ENCODE results near the gene ZNF800. TPM values are rescaled to one million over a fixed set of nuclear protein-coding genes. Genes with fewer than 3 reads are reported as not detected.

Gene ZNF800
- total RNA-seq, 4 donors from 2014 or later: 33.8 to 37.3 (median 35.1) TPM

DNA sequence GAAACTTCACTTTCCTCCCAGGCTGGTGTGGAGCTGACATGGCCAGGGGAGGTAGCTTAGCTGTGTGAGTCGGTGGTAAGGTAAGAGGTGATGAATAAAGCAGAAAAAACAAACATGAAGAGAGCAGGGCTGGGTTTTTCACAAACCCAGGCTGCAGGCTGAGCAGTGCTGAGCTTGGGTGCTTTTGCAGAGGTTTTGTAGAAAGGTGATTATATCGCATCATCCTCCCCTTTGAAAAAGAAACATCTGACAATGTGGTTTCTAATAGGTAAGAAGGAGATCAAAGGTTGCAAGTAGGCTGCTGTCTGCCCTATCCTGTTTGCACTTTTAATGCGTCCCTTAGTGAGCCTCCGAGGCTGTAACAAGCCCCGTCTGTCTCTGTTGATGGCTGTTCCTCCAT is 70.2 kb downstream of the ZNF800 start:
- TF ChIP-seq, protein P1, sequence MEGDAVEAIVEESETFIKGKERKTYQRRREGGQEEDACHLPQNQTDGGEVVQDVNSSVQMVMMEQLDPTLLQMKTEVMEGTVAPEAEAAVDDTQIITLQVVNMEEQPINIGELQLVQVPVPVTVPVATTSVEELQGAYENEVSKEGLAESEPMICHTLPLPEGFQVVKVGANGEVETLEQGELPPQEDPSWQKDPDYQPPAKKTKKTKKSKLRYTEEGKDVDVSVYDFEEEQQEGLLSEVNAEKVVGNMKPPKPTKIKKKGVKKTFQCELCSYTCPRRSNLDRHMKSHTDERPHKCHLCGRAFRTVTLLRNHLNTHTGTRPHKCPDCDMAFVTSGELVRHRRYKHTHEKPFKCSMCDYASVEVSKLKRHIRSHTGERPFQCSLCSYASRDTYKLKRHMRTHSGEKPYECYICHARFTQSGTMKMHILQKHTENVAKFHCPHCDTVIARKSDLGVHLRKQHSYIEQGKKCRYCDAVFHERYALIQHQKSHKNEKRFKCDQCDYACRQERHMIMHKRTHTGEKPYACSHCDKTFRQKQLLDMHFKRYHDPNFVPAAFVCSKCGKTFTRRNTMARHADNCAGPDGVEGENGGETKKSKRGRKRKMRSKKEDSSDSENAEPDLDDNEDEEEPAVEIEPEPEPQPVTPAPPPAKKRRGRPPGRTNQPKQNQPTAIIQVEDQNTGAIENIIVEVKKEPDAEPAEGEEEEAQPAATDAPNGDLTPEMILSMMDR (IDR thresholded peaks at IDR 0.05): no peak
- no peak for TF ChIP-seq POLR2AphosphoS5 (IDR thresholded peaks at IDR 0.05)
- no peak for TF ChIP-seq POLR2A (IDR thresholded peaks at IDR 0.05)
- no peak for TF ChIP-seq EP300 (IDR thresholded peaks at IDR 0.05)
- WGBS, 2 donors (ENCODE audit: low coverage in 1 of 2): 33 to 61% methylated on average over 1 to 5 of the region's 5 CpGs

DNA sequence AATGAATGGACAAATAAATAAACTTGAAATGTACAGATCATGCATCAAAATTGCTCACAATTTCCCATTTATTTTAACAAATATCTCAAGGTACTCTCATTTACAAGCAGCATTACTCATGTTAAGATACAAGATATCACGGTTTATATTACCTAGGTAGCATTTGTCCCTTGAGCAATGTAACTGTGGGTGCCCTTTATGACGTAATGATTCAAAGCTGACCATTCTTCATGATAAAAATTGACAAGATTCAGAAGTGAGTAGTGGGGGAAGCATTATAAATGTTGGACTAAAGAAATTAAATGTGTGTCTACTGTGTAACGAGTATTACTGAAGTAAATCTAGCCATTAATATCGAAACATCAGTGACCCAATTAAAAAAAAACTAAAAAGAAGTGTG is 71.5 kb downstream of the ZNF800 start:
- Histone ChIP-seq H3K9me3 (peaks cover 0 to 5% (median 0%) of the 10 kb centered on the region in 3 donors), H3K27ac (no peak overlapping the region), H3K4me3 (no peak overlapping the region), H3K36me3 (no peaks in the 10 kb centered on the region), H3K4me1 (no peaks in the 10 kb centered on the region), H3K27me3 (peaks cover 9% of the 10 kb centered on the region)
- TF ChIP-seq, protein P1 (IDR thresholded peaks at IDR 0.05): no peak
- TF ChIP-seq EP300 (IDR thresholded peaks at IDR 0.05) (no peak), POLR2A (IDR thresholded peaks at IDR 0.05) (no peak)
- ATAC-seq: no peak
- 72 to 84% methylated on average over 3 to 4 of the region's 4 CpGs for WGBS, 2 donors (ENCODE audit: low coverage in 1 of 2)

More for the DNA sequence above, 70.2 kb downstream of the ZNF800 start:
- no peak for ATAC-seq
- Histone ChIP-seq H3K36me3 (no peaks in the 10 kb centered on the region), H3K27me3 (peaks cover 9% of the 10 kb centered on the region), H3K4me1 (no peaks in the 10 kb centered on the region), H3K27ac (no peak overlapping the region), H3K9me3 (no peaks in the 10 kb centered on the region), H3K4me3 (no peak overlapping the region)

Other genes starting within 250 kb of the ZNF800 start
- gene GRM8, start 139.8 kb downstream of the ZNF800 start, total RNA-seq: 1 to 10 TPM in 1 of 4 donors, under 1 TPM in 2, not detected in 1; 0.07 to 3.4 (median 0.93) TPM
- gene GCC1, start 192.9 kb upstream of the ZNF800 start, total RNA-seq: 10 to 100 TPM; 15.7 to 20.3 (median 16.8) TPM
- 100 to 1,000 TPM; 113 to 162 (median 141) TPM for gene ARF5, start 195.7 kb upstream of the ZNF800 start, total RNA-seq
- gene FSCN3, start 201.0 kb upstream of the ZNF800 start, total RNA-seq: 1 to 10 TPM in 3 of 4 donors, not detected in 1; 1.0 to 5.0 (median 1.4) TPM
- gene PAX4, start 225.4 kb upstream of the ZNF800 start, total RNA-seq: not detected